NB4 (cell line): ENCODE measurements around the gene ZBTB8A.

Source experiments
- DNase-seq: peaks from one replicate; pipeline ENCODE4 v3.0.0; 2010; ENCODE audit warnings: low read depth
- H3K4me3 ChIP-seq: one replicate; pipeline ENCODE4 v1.5.1; 2011; ENCODE audit warnings: mild to moderate bottlenecking, low read depth, low read length, moderate library complexity
- MYC ChIP-seq: IDR thresholded peaks from 2 replicates; pipeline ENCODE4 v1.6.1; 2011; ENCODE audit warnings: low read depth, low read length
- POLR2A ChIP-seq: IDR thresholded peaks from 2 replicates; pipeline ENCODE4 v1.6.1; 2011; ENCODE audit warnings: mild to moderate bottlenecking; ENCODE audit not compliant: insufficient read length; ENCODE audit errors: extremely low read depth
- TF ChIP-seq, protein P1 (sequence below): IDR thresholded peaks from one replicate; pipeline ENCODE4 v1.5.1; 2012; ENCODE audit warnings: low read depth, low read length
- TF ChIP-seq, protein P2 (sequence below): IDR thresholded peaks from 2 replicates; pipeline ENCODE4 v1.6.1; 2011; ENCODE audit warnings: low read depth, low read length

The ZBTB8A gene

GRCh38 chr1:32651461-32652073, 112.3 kb downstream of the ZBTB8A start:
- DNase-seq, result no peak
- H3K4me3 ChIP-seq, result peak overlapping the region; percentile 75
- TF ChIP-seq MYC (peak; percentile 20; the same call in 1 of the 2 replicates), POLR2A (no peak)
- TF ChIP-seq, protein P1, sequence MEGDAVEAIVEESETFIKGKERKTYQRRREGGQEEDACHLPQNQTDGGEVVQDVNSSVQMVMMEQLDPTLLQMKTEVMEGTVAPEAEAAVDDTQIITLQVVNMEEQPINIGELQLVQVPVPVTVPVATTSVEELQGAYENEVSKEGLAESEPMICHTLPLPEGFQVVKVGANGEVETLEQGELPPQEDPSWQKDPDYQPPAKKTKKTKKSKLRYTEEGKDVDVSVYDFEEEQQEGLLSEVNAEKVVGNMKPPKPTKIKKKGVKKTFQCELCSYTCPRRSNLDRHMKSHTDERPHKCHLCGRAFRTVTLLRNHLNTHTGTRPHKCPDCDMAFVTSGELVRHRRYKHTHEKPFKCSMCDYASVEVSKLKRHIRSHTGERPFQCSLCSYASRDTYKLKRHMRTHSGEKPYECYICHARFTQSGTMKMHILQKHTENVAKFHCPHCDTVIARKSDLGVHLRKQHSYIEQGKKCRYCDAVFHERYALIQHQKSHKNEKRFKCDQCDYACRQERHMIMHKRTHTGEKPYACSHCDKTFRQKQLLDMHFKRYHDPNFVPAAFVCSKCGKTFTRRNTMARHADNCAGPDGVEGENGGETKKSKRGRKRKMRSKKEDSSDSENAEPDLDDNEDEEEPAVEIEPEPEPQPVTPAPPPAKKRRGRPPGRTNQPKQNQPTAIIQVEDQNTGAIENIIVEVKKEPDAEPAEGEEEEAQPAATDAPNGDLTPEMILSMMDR, result no peak
- TF ChIP-seq, protein P2, sequence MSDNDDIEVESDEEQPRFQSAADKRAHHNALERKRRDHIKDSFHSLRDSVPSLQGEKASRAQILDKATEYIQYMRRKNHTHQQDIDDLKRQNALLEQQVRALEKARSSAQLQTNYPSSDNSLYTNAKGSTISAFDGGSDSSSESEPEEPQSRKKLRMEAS, result no peak; the same call in 1 of the 2 replicates

DNA sequence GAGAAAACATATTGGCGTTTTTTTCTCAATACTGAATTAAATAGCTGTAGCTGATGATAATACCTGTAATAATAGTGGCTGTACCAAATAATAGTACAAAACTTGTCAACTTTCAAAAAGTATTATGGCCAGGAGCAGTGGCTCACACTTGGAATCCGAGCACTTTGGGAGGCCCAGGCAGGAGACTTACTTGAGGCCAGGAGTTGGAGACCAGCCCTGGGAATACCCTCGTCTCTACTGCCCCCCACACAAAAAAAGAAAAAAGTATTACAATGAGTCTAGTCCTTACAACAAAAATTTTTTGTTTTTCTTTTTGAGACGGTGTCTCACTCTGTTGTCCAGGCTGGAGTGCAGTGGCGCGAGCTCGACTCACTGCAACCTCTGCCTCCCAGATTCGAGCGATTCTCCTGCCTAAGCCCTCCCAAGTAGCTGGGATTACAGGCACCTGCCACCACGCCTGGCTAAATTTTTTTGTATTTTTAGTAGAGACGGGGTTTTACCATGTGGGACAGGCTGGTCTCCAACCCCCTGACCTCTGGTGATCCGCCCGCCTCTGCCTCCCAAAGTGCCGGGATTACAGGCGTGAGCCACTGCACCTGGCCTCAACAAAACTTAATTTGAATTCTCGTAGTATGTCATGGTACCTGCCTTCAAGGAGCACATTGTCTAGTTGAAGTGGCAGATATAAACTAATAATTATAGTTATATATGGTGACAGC, 113.2 kb downstream of the ZBTB8A start:
- TF ChIP-seq, protein P2, result no peak
- TF ChIP-seq MYC (no peak), POLR2A (no peak)
- TF ChIP-seq, protein P1, result no peak
- no peak for DNase-seq
- peak overlapping the region; percentile 75 for H3K4me3 ChIP-seq
